Gastrocnemius medialis (tissue), 4 donors: ENCODE measurements around the gene DOCK4.

ENCODE experiments used
- POLR2A ChIP-seq, 2 donors: fragments of 450-650 bp; IDR thresholded peaks; one replicate each; pipeline ENCODE4 v1.6.1; 2017; ENCODE audit warnings: antibody characterized with exemption in 2 of 2, mild to moderate bottlenecking in 2 of 2, moderate library complexity in 2 of 2
- TF ChIP-seq, protein P1 (sequence below), 5 experiments: fragments of 450-650 bp in 3 of 5; fragments of 200-600 bp in 2 of 5; sonication (generic) in 2 of 5; IDR thresholded peaks in 4 of 5; conservative IDR thresholded peaks in 1 of 5; 1 replicate in 4 of 5; 2 replicates in 1 of 5; pipeline ENCODE4 v1.5.1; 2016 to 2019; ENCODE audit warnings: antibody characterized with exemption in 5 of 5, mild to moderate bottlenecking in 3 of 5, moderate library complexity in 3 of 5

DNA sequence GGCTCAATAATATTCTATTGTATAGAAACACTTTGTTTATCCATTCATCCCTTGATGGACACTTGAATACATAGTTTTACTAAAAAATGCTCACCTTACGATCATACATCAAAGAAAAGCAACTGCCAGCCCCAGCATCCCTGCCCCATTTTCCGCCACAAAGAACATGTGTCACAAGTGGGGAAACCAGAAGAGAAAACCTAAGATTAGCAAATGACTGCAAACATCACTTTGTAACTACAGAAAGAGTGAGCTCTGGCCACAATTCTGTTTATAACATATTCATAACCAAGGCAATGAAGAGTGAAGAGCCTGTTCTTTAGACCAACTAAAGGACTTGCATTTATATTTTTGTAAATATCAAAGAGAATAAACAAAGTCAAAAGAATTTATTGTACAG is 89.8 kb downstream of the DOCK4 start:
- TF ChIP-seq, protein P1, sequence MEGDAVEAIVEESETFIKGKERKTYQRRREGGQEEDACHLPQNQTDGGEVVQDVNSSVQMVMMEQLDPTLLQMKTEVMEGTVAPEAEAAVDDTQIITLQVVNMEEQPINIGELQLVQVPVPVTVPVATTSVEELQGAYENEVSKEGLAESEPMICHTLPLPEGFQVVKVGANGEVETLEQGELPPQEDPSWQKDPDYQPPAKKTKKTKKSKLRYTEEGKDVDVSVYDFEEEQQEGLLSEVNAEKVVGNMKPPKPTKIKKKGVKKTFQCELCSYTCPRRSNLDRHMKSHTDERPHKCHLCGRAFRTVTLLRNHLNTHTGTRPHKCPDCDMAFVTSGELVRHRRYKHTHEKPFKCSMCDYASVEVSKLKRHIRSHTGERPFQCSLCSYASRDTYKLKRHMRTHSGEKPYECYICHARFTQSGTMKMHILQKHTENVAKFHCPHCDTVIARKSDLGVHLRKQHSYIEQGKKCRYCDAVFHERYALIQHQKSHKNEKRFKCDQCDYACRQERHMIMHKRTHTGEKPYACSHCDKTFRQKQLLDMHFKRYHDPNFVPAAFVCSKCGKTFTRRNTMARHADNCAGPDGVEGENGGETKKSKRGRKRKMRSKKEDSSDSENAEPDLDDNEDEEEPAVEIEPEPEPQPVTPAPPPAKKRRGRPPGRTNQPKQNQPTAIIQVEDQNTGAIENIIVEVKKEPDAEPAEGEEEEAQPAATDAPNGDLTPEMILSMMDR (IDR thresholded peaks at IDR 0.05 in 4 of 5, conservative IDR thresholded peaks at IDR 0.05 in 1 of 5) = no peak
- TF ChIP-seq POLR2A (IDR thresholded peaks at IDR 0.05) = no peak
